GM18508 (cell line): Measurements from ENCODE around the gene ACSF3.

Source experiments
- ATAC-seq: cut with Tn5 transposase; IDR thresholded peaks from one replicate; pipeline ENCODE4 v1.9.1; 2021; ENCODE audit warnings: moderate number of reproducible peaks; ENCODE audit not compliant: insufficient read depth, unreplicated experiment

The ACSF3 gene

DNA sequence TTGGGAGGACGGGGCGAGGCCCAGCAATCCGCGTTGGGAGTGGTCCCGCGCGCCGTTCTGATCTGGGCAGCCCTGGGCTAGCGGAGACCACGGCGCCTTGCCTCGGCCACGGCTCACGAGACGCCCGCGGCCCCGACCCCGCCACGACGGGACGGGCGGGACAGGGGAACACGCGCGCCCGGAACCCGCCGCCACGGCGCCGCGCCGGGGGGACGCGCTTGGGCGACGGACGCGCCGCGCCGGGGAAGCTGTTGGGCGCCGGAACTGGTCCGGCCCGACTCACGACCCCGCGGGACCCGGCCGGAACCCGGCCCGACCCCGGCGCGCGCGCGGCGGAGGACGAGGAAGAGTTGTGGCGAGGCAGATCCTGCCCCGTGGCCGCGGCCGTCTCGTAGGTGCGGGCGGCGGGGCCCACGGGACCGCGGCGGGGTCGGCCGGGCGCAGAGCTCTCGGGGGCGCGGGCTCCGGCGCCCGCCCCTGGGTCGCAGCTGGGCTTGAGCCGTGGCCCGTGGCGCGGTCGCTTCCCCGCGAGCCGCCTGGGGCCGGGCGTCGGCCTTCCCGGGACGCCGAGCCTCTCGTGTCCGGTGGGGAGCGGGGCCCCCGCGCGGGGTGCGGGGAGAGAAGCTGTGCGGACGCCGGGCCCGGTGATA lies at the start of gene ACSF3:
ACSF3 (plus strand) TSS at position 251 of the 650 bp plus-strand sequence. CDS start 6,830 bp downstream, outside the sequence.
- no peak for ATAC-seq

DNA sequence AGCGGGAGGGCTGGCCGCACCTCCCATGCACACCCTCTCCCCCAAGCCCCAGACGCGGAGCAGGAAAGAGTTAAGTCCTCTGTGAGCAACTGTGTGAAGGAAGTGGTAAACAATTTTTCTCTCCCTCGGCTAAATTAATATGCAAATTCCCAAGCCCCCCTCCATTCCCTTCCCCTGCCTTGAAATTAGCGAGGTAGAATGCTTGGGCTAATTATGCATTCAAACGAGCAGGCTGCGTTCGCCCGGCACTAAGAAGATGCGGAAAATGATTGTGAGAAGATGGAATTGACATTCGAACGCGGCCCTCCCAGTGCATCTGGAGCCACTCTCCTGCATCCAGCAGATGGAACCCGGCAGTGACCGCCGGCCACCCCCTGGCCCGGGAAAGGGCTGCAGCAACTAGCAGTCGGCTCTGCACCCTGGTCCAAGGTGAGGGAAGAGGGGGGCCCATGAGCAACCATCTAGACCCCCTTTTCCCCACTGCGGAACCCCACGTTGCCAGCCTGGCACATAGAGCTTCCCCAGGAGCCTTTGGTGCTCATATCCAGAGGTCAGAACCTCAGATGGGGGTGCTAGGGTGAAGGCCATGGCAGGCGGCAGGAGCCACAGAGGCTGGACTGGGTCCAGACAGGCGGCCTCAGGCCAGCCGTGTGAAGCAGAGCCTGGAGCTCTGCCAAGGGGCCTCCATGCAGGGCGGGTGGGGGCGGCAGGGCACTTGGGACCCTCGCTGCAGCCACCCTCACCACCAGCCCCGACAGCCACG lies 49.1 kb upstream of the ACSF3 start:
- ATAC-seq: no peak

DNA sequence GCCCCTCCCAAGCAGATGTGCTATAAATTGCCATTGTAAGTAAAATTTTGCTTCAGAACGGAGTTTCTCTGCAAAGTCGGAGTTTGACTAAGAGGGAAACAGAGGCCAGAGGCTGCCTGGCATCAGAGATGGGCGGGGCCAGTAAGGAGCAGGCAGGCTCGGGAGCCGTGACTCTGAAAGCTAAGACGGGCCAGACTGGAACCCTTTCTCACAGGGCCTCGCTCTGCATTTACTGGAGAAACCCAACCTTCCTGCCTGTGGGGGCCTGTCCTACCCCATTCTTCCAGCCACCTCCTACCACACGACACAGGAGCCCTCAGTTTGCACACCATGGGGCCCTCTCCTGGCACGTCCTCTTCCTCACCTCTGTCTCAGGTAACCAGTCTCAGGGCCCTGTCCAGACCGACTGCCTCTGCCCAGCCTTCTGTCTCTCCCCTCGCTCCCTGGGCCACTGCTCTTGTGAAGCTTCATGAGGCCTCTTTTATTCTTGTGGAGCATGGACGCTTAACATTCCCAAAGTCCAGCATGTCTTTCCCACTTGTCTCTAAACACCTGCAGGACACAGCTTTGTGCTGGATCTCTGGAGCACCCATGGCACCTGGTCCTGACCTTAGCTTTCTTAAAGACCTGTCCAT lies 48.4 kb upstream of the ACSF3 start:
- ATAC-seq: no peak

DNA sequence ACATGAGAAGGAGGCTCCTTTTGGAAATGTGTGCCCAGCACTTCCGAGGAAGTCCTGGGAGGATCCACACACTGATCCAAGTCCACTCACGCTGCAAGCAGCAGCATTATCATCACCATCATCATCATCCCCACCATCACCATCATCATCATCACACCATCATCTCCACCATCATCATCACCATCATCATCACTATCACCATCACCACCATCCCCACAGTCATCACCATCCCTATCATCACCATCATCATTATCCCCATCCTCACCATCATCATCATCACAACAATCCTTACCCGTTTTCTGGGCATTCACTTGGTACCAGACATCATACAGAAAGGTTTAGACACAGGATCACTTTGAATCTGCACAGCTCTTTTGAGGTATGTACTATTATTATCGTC lies 47.8 kb upstream of the ACSF3 start:
- ATAC-seq: no peak

DNA sequence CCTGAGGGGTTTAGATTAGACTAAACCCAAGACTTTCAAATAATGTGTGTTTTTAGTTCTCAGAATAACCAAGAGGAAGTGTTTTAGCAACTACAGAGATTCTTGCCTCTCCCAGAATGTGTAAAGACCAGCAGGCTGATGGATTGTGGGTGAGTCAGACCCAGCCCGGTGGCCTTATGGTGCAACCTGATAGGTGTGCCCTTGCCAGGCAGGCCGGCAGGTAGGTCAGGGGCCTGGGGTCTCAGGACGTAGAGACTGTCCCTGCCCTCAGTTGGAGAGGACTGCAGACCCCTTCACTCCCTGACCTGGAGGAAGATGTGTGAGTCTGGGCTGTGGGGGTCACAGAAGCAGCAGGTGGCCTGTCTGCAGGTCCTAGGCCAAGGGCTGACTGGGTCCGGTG lies 47.2 kb upstream of the ACSF3 start:
- no peak for ATAC-seq

DNA sequence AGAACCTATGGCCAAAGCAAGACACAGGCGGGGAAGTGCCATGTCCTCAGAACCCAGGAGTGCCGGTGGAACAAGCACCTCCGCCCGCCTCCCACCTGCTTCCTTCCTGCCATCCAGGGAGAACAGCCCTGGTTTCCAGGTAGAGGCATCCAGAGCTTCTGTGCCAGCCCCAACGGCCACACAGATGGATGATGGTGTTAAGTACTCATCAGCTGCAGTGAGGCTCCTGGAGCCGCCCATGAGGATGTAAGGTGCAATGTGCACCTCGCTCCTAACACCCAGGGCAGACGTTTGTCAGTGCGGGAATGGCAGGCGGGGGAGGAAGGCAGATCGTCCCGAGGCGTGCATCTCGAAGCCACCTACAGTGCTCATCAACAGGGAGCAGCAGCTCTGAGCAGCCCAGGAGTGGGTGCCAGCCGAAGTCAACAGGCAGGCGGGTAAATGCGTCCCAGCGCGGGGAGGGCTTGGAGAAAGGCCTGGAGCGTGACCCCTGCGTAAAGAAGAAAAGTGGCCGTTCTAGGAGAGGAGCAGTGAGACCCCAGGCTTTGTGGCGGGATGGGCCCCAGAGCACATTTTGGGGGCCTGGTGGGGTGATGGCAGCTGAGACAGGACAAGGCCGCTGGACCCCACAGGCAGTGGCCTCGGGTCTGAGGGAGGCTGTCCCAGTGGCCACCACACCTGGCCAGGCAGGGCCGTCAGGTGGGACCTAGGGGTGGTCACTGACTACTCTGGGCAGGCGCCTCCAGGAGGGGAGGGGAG lies 46.1 kb upstream of the ACSF3 start:
- ATAC-seq: no peak

DNA sequence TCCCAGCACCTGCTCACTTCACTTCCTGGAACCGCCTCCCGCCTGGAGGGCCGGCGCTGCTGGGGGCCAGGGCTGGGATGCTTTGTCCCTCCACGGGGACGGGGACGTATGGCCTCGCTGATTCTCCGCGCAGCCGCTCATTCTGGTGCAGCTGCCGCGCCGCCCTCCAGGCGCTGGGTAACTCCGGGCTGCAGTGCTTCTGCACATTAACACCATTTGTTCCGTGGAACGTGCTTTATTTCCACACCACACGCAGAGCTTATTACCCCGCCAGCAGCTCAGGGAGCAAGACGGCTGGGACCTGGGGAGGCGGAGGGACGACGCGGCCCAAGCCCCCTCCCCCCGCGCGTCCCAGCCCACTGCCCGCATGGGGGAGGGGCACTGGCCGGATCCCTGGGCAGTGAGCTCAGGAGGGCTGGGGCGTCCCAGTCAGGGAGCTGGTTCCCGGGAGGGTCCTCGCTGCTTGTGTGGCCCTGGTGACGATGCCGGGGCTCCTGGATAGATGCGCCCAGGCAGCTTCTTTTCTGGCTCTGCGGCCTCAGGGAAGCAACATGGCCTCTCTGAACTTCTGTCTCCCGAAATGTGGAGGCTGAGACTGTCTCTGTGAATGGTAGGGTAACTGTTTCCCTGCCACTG lies 45.4 kb upstream of the ACSF3 start:
- no peak for ATAC-seq

DNA sequence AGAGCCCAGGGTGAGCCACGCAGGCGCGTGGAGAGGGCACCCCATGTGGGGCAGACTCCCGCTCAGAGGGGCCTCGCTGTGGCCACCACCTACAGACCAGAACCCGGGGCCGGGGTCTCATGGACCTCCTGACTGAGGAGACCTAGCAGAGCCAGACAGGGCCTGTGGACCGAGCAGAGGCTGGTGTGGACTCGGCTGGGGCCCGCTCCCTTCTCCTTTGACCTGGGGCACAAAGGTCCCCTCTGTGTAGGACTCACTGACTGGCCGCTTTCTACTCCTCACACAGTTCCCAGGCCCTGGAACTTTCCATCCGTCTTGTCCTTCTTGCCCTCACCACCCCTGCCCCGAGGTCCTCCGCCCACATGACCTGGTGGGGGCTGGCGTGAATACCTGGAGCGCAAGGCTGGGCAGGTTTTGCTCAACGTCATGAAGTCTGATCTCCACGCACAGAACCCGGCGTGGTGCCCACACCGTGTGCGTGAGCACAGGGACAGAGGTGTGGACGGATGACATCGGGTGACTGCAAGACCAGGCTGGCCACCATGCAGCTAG lies 44.7 kb upstream of the ACSF3 start:
- no peak for ATAC-seq

DNA sequence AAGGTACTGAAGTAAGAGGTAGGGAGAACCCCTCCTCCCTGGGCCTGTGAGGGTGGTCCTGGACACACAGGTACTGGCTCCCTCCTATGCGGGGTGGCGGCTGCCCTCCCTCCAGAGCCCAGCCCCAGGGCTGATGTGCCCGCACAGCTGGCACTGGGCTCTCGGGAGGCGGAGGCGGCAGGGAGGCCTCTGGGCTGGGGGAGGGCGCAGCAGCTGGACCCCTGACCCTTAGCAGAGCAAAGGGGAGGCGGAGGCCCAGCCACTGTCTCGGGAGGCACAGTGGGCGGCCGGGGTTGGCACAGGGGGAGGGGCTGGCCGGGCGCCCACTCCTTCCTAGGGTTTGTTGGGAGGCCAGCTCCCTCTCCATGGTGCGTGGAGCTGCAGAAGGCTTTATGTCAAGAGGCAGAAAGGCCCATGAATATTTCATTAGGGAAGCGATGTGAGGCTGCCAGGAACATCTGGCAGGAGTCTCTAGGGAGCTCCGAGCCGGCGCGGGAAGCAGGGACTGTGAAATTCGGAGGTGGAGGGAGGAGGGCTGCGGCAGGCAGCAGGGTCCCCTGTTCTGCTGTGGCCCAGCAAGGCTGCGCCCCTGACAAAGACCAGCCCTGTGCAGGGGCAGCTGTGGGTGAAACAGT lies 44.1 kb upstream of the ACSF3 start:
- no peak for ATAC-seq

DNA sequence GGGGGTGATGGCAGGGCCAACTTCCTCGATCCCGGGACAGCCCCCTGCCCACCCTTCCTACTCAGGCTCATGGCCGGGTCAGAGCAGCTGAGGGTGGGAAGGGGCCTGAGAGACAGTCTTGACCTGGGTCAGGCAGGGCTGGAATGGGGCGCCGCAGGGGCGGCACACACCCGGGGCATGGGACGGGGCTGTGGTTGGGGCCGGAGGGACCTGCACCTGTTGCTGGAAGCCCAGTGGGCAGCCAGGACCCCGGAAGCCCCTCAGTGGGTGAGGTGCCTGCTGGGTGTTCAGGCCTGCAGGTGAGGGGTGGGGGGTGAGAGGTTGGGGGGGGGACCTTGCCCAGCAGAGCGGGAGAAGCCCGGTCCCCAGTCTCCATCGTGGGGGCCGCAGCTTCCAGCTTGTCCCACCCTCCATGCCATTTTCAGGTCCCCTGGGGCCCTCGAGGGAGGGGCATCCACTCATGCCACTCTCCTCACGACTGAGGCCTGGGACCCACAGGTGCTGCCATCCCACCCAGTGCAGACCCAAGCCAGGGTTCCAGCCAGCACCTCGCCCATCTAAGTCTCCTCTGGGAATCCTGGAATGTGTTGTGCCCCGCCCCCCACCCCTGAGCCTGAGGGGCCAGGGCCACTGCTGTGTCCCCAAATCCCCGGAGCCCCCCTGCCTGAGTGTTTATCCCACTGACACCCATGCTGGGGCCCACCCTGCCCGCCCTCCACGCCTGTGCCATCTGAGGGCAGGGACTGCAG lies 43.4 kb upstream of the ACSF3 start:
- ATAC-seq: no peak

DNA sequence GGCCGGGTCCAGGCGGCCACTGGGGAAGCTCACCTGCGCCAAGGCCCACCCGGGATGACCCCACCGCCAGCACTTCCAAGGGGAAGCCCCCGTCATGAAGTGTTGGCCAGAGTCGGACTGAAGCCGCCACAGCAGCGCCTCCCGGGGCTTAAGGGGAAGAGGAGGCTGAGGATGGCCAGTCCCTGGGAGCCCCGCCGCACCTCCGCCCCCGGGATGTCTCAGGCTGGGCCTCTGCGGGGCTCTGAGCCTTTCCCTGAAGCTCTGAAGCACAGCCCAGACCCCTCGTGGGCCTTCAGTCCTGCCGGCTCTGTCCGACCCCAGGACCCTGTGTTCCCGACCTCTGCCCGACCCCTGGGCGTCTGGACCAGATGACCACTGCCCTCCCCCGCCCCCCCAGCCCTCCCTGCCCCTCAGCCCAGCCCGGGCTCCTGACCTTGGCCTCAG lies 42.8 kb upstream of the ACSF3 start:
- ATAC-seq: no peak

DNA sequence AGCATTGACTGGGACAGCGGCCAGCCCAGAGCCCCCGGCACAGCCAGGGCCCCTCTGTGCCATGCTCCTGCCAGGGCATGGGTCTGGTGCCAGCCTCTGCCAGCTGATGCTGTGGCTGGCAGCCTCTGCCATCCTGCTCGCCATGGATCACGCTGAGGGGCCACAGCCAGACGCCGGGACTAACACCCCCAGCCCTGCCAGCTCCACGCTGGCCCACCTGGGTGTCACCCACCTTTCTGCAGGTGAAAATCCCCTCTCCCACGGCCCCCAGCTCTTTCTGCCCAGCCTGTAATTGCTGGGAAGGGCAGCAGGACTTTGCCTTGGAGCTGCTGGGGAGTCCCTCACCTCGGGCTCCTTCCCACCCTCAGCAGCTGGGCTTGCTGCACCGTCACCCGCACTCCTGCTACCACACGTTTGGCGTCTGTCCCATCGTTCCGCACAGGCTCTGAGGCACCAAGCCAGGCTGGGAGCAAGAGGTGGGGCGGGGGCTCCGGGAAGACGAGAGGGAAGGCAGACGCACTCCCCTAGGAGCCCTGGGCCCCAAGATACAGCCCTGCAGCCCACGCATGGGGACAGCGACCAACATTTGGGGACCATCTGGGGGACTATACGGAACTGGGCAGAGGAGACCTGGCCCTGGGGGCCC lies 42.0 kb upstream of the ACSF3 start:
- ATAC-seq: no peak

DNA sequence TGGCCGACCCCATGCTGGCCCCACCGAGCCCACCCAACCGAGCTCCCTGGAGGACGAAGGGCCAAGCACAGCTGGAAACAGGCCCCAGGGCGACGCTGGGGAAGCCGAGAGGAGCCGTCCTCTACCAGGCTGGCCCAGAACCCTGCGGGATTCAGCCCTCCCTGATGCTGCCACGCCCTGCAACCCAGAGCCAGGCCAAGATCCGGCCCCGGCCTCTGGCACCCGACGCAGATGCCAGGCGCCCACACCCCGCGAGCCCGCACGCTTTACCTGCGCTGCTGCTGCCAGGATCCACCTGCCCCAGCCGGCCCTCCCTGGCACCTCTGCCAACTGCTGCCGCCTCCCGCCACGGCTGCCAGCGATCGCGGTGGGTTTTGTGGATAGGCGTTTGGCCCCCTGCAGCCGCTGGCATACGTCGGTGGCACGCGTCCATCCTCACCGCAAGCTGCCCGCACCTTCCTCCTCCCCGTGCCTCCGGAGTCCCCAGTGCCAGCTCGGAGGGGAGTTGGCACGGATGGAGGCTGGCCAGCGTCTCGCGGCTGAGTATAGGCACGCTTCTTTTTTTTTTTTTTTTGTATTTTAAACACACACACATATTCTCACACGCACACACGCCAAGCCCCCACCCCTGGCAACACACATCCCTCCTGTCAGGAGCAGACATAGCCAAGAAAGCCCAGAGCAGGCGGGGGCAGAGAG lies 41.3 kb upstream of the ACSF3 start:
- ATAC-seq: no peak

DNA sequence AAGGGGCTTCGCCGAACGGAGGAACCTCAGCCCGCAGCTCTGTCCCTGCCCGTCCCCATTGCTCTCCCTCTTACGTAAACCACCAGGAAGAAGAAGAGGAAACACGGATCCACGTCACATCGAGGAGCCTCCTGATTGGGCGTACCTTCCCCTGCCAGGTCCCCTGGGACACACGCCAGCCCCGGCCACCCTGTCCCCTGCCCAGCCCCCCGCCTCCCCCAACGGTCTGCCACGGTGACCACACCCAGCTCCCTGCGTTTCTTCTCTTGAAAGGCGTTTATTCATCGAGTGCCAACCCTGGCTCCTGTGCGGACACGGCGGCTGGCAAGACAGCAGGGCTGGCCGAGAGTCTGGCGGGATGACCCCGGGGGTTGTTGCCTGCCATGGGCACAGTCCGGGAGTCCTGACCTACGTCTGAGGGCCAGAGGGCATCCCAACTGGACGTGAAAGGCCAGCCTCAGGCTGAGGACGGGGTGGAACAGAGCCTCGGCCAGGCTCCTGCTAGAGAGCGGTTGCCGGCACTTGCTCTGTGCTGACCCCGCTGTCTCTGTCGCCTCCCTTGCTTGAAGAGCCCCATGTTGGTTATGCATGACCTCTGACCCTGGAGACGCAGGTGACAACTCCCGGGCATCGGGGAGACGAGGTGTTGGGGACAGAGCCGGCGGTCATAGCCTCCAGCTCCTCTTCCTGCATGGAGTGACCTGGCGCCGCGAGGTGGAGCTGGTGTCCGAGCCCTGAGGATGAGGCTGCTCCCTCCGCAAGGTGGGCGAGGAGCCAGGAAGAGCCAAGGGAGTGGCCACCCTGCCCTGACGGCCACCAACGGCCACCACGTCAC lies 40.5 kb upstream of the ACSF3 start:
- ATAC-seq: no peak

DNA sequence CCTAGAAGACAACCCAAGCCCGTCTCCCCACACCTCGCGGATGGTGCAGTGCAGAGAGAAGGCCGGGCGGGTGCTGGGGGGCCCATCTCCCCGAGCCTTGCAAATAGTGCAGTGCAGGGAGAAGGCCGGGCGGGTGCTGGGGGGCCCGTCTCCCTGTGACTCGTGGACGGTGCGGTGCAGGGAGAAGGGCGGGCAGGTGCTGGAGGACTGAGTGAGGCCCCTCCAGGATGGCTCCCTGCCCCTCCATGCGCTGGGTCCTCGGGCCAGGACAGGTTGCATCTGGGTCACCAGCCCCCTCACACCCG lies 40.0 kb upstream of the ACSF3 start:
- no peak for ATAC-seq

DNA sequence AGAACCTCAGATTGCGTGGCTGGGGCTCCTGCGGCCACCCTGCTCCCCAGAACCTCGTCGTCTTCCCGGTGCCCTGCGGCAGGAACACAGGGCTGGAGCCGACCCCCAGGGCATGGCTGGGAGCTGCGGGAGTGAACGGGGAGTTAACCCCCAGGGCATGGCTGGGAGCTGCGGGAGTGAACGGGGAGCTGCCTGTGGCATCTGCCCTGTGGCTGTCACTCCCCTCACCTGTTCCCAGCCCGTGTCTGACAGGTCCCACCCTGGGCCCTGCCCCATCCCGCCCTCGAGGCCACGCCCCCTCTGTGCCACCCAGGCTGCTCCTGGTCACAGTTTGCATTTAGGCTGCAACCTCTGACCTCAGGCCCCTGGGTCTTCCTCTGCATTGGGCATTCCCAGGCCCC lies 39.4 kb upstream of the ACSF3 start:
- no peak for ATAC-seq

DNA sequence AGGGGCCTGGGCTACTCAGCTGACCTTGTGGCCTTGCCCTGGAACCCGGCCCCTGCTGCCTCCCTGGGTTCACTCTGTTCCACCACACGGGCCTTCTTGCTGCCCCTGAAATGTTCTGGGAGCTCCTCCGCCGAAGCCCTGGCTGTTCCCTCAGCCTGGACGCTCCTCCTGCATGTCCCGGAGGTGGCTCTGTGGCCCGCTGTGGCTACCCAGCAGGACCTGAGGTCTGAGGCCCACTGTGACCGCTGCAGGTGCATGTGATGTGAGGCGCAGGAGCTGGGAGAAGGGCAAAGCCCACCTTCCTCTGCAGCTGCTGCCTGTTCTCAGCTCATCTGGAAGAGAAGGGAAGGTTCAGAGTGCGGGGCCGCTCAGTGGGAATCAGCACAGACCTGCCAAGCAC lies 38.9 kb upstream of the ACSF3 start:
- ATAC-seq: no peak
